ENCODE measurements around the gene KLHDC10.
"Not testable (repeated sequence)": the region's sequence is repeated elsewhere in the genome, so short reads cannot be mapped to it uniquely, and the experiment has no call there.

DNA sequence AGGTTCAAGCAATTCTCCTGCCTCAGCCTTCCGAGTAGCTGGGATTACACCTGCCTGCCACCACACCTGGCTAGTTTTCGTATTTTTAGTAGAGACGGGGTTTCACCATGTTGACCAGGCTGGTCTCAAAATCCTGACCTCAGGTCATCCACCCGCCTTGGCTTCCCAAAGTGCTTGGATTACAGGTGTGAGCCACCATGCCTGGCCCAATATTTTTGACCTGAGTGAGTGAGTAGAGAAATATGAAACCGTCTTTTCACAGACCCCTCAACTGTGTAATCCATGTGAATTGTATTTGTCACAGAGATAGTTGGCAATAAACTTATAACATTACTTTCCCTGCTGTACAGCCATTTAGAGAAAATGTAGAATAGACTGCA lies 43.1 kb downstream of the KLHDC10 start:
- not testable (repeated sequence) for TF ChIP-seq EZH2phosphoT487 (IDR thresholded peaks at IDR 0.05; ENCODE audit: low read depth)
- TF ChIP-seq, protein P1, sequence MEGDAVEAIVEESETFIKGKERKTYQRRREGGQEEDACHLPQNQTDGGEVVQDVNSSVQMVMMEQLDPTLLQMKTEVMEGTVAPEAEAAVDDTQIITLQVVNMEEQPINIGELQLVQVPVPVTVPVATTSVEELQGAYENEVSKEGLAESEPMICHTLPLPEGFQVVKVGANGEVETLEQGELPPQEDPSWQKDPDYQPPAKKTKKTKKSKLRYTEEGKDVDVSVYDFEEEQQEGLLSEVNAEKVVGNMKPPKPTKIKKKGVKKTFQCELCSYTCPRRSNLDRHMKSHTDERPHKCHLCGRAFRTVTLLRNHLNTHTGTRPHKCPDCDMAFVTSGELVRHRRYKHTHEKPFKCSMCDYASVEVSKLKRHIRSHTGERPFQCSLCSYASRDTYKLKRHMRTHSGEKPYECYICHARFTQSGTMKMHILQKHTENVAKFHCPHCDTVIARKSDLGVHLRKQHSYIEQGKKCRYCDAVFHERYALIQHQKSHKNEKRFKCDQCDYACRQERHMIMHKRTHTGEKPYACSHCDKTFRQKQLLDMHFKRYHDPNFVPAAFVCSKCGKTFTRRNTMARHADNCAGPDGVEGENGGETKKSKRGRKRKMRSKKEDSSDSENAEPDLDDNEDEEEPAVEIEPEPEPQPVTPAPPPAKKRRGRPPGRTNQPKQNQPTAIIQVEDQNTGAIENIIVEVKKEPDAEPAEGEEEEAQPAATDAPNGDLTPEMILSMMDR (IDR thresholded peaks at IDR 0.05; ENCODE audit: low read depth, low read length), result not testable (repeated sequence)
